GM21717 (cell line): ENCODE measurements around the gene TMIGD1.

Experiments used
- ATAC-seq: cut with Tn5 transposase; IDR thresholded peaks from one replicate; pipeline ENCODE4 v1.9.1; 2021; ENCODE audit warnings: mild to moderate bottlenecking, moderate library complexity; ENCODE audit not compliant: unreplicated experiment

TMIGD1 gene

GRCh38 chr17:30336369-30337171 lies 2.7 kb upstream of the TMIGD1 start:
- ATAC-seq = no peak

GRCh38 chr17:30334421-30334820 lies 564 bp upstream of the TMIGD1 start:
- no peak for ATAC-seq

GRCh38 chr17:30332057-30332542 lies 1.8 kb downstream of the TMIGD1 start:
- peak; percentile 64 for ATAC-seq

- no peak for ATAC-seq
Observed at GRCh38 chr17:30326809-30327208, 7.0 kb downstream of the TMIGD1 start.

GRCh38 chr17:30324723-30325122 lies 9.1 kb downstream of the TMIGD1 start:
- ATAC-seq = no peak

GRCh38 chr17:30323895-30324319 lies 9.9 kb downstream of the TMIGD1 start:
- no peak for ATAC-seq

GRCh38 chr17:30323262-30323894 lies 10.5 kb downstream of the TMIGD1 start:
- no peak for ATAC-seq

- no peak for ATAC-seq
Observed at GRCh38 chr17:30321314-30321713, 12.5 kb downstream of the TMIGD1 start.

GRCh38 chr17:30318155-30318554 lies 15.7 kb downstream of the TMIGD1 start:
- no peak for ATAC-seq

- ATAC-seq = no peak
Observed at GRCh38 chr17:30316736-30317135, 17.1 kb downstream of the TMIGD1 start.

- no peak for ATAC-seq
Observed at GRCh38 chr17:30315106-30315505, 18.8 kb downstream of the TMIGD1 start.

GRCh38 chr17:30314474-30314873 lies 19.4 kb downstream of the TMIGD1 start:
- no peak for ATAC-seq

- no peak for ATAC-seq
Observed at GRCh38 chr17:30312226-30312625, 21.6 kb downstream of the TMIGD1 start.

- ATAC-seq = no peak
Observed at GRCh38 chr17:30310562-30310961, 23.3 kb downstream of the TMIGD1 start.

GRCh38 chr17:30309591-30309990 lies 24.3 kb downstream of the TMIGD1 start:
- no peak for ATAC-seq

GRCh38 chr17:30308406-30308805 lies 25.5 kb downstream of the TMIGD1 start:
- no peak for ATAC-seq

- no peak for ATAC-seq
Observed at GRCh38 chr17:30304778-30305177, 29.1 kb downstream of the TMIGD1 start.

- no peak for ATAC-seq
Observed at GRCh38 chr17:30302241-30302640, 31.6 kb downstream of the TMIGD1 start.

- no peak for ATAC-seq
Observed at GRCh38 chr17:30300818-30301217, 33.0 kb downstream of the TMIGD1 start.

GRCh38 chr17:30299000-30299399 lies 34.9 kb downstream of the TMIGD1 start:
- no peak for ATAC-seq

- ATAC-seq = no peak
Observed at GRCh38 chr17:30297715-30298114, 36.1 kb downstream of the TMIGD1 start.

- no peak for ATAC-seq
Observed at GRCh38 chr17:30296499-30297080, 37.3 kb downstream of the TMIGD1 start.
